Fibroblast of skin of left biceps (primary cell): ENCODE results near the gene SOX4.

ENCODE experiments used
- DNase-seq, 2 experiments: peaks; one replicate each; pipeline ENCODE4 v3.0.0-alpha.2; 2013; ENCODE audit warnings: low read depth in 2 of 2

SOX4 gene

GRCh38 chr6:21612067-21612745 lies 18.7 kb downstream of the SOX4 start:
- DNase-seq: no peak

DNA sequence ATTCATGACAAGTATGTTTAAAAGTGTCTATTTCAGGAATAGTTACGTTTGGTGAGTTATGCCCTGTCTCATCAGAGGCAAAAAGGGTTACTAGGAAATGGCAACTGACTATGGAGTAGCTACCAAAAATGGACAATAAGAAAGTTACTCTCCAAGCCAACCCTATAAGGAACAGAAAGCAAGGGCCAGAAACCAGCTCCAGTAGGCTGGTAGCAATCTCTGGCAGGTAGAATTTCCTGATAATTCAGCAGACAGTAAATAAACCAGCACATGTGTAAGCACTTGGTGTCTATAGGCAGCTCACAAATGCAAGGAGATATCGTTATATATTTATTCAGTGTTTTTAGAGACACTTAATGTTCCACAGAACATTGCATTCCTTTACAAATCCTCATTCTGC lies 20.3 kb downstream of the SOX4 start:
- no peak for DNase-seq

DNA sequence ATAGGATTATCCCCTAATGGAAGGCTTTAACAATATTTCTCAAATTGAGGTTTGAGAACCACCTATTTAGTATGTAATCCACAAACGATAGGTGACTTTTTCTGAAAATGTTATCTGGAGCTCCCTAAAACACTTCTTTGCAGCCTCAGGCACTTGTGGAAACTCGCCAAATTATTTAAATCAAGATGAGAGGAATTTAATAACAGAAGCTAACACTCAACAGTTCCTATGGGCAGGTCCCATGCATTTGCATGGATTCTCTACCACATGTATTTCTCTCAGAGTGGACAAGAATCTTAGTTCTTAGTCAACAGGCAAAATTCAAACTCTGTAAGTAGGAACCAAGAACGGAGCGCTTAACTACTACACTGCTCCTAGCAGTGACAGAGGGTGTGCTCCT lies 20.7 kb downstream of the SOX4 start:
- no peak for DNase-seq

GRCh38 chr6:21615504-21615903 lies 22.0 kb downstream of the SOX4 start:
- DNase-seq: no peak

GRCh38 chr6:21616005-21616404 lies 22.5 kb downstream of the SOX4 start:
- DNase-seq: no peak

GRCh38 chr6:21625642-21626041 lies 32.1 kb downstream of the SOX4 start:
- DNase-seq: no peak

DNA sequence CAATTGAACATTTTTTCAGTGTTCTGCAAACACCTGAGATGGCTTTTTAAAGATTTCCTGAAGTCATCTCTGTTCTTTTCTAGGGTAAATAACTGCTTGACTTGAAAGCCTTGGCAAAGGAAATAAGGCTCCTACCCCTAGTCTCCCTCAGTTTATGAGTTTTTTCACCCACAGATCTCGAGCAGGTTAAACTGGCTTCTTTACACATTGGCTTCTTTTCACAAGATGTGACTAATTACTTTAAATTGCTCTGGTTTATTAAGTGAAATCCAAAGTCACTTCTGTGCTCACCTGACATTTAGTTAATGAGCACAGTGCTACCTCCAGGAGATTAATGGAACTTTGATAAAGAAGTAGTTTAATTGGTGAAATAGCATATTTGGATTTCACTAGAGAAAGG lies 33.2 kb downstream of the SOX4 start:
- no peak for DNase-seq

GRCh38 chr6:21628160-21628559 lies 34.6 kb downstream of the SOX4 start:
- no peak for DNase-seq

- DNase-seq: no peak
Observed at GRCh38 chr6:21633511-21634109, 40.1 kb downstream of the SOX4 start.

GRCh38 chr6:21634582-21634981 lies 41.0 kb downstream of the SOX4 start:
- peak; percentile 76 to 80 for DNase-seq

DNA sequence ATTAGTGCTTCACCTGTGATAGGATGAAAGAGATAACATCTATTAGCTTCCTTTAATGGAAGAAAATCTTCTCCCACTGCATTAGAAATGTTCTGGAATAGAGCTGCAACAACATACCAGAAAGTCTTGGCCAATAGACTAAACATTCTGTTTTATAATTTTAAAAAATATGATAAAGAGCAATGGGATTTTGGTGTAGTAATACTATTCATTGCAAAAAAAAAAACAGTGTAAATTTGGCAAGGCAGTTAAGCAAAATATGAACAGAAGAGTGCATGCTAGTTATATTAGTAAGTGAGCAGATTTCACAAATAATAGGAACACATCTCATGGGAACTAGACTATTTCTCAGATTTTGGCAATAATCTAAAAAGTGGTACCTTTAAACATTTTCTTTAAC lies 43.3 kb downstream of the SOX4 start:
- DNase-seq: peak; percentile 18 to 28

DNA sequence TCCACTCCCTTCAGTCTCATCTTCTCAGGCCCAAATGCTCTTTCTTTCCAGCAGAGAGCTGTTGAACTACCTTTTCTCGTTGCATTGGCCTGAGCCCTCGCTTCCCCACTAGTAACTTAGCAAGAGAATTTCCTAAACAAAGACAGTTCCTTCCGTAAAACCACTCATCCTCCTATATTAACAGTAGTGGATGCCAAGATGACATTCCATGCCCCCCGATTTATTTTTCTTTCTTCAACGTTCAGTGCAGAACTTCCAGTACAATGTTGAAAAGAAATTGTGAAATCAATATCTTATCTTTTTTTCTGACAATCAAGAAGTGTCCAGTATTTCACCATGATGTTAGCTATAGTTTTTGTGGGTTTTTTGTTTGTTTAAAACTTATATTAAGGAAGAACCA lies 45.8 kb downstream of the SOX4 start:
- no peak for DNase-seq
